A549 (cell line): ENCODE results near the gene PRSS53.

Source experiments
- BHLHE40 ChIP-seq: IDR thresholded peaks from 2 replicates; pipeline ENCODE4 v1.6.1; 2012; ENCODE audit warnings: low read depth, low read length, inconsistent platforms
- CHD4 ChIP-seq: fragments of 200-600 bp; sonication (generic); IDR thresholded peaks from 2 replicates; pipeline ENCODE4 v1.6.1; 2016; ENCODE audit warnings: antibody characterized with exemption, mild to moderate bottlenecking, borderline replicate concordance
- CTCF ChIP-seq: fragments of >200 bp; sonication (Bioruptor Twin); formaldehyde crosslinking; IDR thresholded peaks from 3 replicates; pipeline ENCODE4 v1.5.1; 2016
- EP300 ChIP-seq, 2 experiments: fragments of >200 bp; sonication (Bioruptor Twin); formaldehyde crosslinking; IDR thresholded peaks; 2 replicates in 1 of 2; 3 replicates in 1 of 2; pipeline ENCODE4 v1.6.1; 2016 to 2017
- HMGXB4 ChIP-seq: fragments of 250-450 bp; sonication (Bioruptor Pico); IDR thresholded peaks from 2 replicates; pipeline ENCODE4 v1.5.0; 2021; ENCODE audit warnings: mild to moderate bottlenecking, moderate library complexity, borderline replicate concordance
- JUN ChIP-seq, 2 experiments: fragments of >200 bp; sonication (Bioruptor Twin); formaldehyde crosslinking; IDR thresholded peaks; 2 replicates in 1 of 2; 3 replicates in 1 of 2; pipeline ENCODE4 v1.6.1; 2016 to 2017
- NPAS2 ChIP-seq: fragments of 250-450 bp; sonication (Bioruptor Pico); IDR thresholded peaks from 2 replicates; pipeline ENCODE4 v1.8.0; 2022; ENCODE audit warnings: mild to moderate bottlenecking, moderate library complexity, borderline replicate concordance
- NR3C1 ChIP-seq: fragments of >200 bp; sonication (Bioruptor Twin); formaldehyde crosslinking; IDR thresholded peaks from 3 replicates; pipeline ENCODE4 v1.6.1; 2017
- POLR2A ChIP-seq: IDR thresholded peaks from 2 replicates; pipeline ENCODE4 v1.6.1; 2012; ENCODE audit warnings: mild to moderate bottlenecking, low read length
- RARB ChIP-seq: fragments of 250-450 bp; sonication (Bioruptor Pico); IDR thresholded peaks from 2 replicates; pipeline ENCODE4 v1.8.0; 2021; ENCODE audit warnings: mild to moderate bottlenecking, moderate library complexity
- RFX5 ChIP-seq: fragments of 450-650 bp; IDR thresholded peaks from 2 replicates; pipeline ENCODE4 v1.7.1; 2014; ENCODE audit warnings: antibody characterized with exemption, mild to moderate bottlenecking, moderate library complexity
- ZC3H11A ChIP-seq: fragments of 450-650 bp; IDR thresholded peaks from 2 replicates; pipeline ENCODE4 v1.6.1; 2014; ENCODE audit warnings: antibody characterized with exemption, mild to moderate bottlenecking

DNA sequence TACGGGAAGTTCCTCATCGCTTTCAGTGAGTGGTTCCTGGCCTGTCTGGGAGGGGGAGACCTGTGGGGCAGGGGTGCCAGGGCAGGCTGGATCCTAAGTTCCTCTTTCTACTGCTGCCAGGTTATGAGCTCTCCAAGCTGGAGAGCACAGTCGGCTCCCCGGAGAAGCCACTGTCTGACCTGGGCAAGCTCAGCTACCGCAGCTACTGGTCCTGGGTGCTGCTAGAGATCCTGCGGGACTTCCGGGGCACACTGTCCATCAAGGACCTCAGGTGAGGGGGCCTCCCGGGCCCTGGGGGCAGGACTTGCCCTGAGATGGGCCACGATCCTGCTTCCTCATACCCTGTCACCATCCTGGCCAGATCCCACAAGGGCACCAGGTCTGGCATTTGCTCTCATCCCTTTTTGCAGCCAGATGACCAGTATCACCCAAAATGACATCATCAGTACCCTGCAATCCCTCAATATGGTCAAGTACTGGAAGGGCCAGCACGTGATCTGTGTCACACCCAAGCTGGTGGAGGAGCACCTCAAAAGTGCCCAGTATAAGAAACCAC lies 41.7 kb upstream of the PRSS53 start:
- TF ChIP-seq CTCF (no peak), HMGXB4 (CRISPR knock-in tag) (no peak), RARB (no peak), NPAS2 (CRISPR knock-in tag) (no peak), POLR2A (no peak), CHD4 (no peak), ZC3H11A (no peak), JUN (IDR thresholded peaks at IDR 0.05) (no peak), NR3C1 (no peak), EP300 (IDR thresholded peaks at IDR 0.05) (no peak), RFX5 (no peak), BHLHE40 (no peak)
